ENCODE measurements around the gene MSH2.
"Not testable (repeated sequence)": the region's sequence is repeated elsewhere in the genome, so short reads cannot be mapped to it uniquely, and the experiment has no call there.

MSH2 gene

DNA sequence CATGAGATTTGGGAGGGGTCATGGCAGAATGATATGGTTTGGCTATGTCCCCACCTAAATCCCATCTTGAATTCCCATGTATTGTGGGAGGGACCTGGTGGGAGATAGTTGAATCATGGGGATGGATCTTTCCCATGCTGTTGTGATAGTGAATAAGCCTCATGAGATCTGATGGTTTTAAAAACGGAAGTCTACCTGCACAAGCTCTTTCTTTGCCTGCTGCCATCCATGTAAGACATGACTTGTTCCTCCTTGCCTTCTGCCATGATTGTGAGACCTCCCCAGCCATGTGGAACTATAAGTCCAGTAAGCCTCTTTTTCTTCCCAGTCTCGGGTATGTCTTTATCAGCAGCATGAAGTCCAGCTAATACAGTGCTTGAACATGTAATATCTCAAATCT, 5.0 kb downstream of the MSH2 start:
- not testable (repeated sequence) for DNase-seq (ENCODE audit: low read depth)

DNA sequence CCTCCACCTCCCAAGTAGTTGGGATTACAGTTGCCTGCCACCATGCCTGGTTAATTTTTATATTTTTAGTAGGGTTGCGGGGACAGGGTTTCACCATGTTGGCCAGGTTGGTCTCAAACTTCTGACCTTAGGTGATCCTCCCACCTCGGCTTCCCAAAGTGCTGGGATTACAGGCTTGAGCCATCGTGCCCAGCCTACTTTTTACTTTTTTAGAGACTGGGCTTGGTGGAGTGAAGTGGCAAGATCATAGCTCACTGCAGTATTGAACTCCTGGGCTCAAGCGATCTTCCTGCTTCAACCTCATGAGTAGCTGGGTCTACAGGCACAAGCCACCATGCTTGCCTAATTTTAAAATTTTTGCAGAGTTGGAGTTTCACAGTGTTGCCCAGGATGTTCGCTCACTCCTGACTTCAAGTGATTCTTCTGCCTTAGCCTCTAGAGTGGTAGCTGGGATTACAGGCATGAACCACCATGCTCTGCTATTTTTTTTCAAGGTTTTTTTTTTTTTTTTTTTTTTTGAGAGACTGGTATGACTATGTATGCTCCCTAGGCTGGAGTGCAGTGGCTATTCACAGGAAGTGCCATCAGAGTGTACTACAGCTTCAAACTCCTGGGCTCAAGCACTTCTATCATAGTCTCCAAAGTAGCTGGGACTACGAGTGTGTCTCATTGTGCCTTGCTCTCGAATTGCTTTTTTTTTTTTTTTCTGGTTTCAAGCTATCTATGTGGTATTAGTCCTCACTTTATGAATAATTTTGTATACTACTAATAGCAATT, 11.9 kb downstream of the MSH2 start:
- DNase-seq (ENCODE audit: low read depth), result no peak

GRCh38 chr2:47420214-47420613, 17.3 kb downstream of the MSH2 start:
- no peak for DNase-seq (ENCODE audit: low read depth)

GRCh38 chr2:47420683-47421082, 17.7 kb downstream of the MSH2 start:
- DNase-seq (ENCODE audit: low read depth), result not testable (repeated sequence)

GRCh38 chr2:47422016-47422415, 19.1 kb downstream of the MSH2 start:
- no peak for DNase-seq (ENCODE audit: low read depth)

- DNase-seq (ENCODE audit: low read depth), result no peak
Observed at GRCh38 chr2:47422560-47422959, 19.6 kb downstream of the MSH2 start.

DNA sequence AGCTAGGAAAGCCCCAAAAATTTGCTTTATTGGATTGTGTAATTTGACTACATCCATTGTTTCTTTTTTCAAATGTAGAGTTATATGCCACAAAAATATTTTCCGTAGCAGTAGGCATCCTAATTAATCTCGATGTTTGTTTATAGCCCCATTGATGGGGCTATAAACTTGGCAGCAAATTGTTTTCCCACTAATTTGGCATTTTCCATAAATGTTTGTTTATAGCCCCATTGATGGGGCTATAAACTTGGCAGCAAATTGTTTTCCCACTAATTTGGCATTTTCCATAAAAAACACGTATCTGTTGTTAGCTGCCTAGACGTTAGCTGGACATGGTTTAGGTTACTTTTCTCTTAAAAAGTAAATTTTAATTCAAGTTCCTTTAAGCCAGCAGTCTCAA, 23.8 kb downstream of the MSH2 start:
- no peak for DNase-seq (ENCODE audit: low read depth)

DNA sequence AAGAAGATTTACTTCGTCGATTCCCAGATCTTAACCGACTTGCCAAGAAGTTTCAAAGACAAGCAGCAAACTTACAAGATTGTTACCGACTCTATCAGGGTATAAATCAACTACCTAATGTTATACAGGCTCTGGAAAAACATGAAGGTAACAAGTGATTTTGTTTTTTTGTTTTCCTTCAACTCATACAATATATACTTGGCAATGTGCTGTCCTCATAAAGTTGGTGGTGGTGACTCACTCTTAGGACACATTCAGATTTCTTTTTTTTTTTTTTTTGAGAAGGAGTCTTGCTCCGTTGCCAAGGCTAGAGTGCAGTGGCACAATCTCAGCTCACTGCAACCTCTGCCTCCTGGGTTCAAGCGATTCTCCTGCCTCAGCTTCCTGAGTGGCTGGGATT, 26.8 kb downstream of the MSH2 start:
- DNase-seq (ENCODE audit: low read depth), result peak; percentile 38

GRCh38 chr2:47433006-47433405, 30.1 kb downstream of the MSH2 start:
- DNase-seq (ENCODE audit: low read depth), result not testable (repeated sequence)

DNA sequence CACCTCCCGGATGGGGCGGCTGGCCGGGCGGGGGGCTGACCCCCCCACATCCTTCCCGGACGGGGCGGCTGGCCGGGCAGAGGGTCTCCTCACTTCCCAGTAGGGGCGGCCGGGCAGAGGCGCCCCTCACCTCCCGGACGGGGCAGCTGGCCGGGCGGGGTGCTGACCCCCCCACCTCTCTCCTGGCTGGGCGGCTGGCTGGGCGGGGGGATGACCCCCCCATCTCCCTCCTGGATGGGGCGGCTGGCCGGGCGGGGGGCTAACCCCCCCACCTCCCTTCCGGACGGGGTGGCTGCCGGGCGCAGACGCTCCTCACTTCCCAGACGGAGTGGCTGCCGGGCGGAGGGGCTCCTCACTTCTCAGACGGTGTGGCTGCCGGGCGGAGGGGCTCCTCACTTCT, 30.5 kb downstream of the MSH2 start:
- not testable (repeated sequence) for DNase-seq (ENCODE audit: low read depth)

DNA sequence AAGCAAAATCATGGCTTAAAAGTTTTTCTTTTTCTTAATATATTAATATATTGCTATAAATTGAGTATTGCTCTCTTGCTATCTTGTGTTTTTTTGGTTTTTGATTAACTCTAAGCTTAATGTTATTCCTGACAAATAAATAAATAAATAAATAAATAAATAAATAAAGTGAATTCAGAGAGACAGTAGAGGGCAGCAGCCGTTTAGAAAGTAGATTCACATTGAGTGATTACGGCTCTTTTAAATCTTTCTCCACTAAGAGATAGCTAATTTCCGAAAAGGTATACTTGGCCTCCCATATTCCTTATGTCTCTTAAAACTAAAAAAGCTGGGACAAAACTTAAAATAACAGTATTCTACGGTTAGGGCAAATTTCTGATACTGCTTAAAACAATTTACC, 34.3 kb downstream of the MSH2 start:
- peak; percentile 25 for DNase-seq (ENCODE audit: low read depth)

- no peak for DNase-seq (ENCODE audit: low read depth)
Observed at GRCh38 chr2:47438106-47438505, 35.1 kb downstream of the MSH2 start.

GRCh38 chr2:47438783-47439182, 35.8 kb downstream of the MSH2 start:
- DNase-seq (ENCODE audit: low read depth), result no peak

GRCh38 chr2:47451790-47452189, 48.8 kb downstream of the MSH2 start:
- no peak for DNase-seq (ENCODE audit: low read depth)

DNA sequence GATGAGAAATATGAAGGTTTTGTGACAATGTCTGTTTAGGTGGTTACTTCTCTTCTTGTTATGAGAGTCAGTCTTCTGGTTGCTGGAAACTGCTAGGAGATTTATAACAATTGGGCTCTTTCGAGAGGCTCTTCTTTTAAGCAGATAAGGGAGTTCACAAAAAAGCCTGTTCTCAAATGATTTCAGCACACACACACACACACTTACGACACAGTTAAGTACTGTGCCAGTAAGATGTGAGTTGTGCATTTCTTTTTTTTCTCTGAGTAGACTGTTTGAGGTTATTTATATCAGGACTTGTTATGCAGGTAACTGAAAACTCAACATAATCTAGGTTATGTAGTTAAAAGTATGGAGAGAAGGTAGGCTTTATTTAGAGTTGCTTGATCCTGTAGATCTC, 49.8 kb downstream of the MSH2 start:
- no peak for DNase-seq (ENCODE audit: low read depth)

GRCh38 chr2:47454818-47455217, 51.9 kb downstream of the MSH2 start:
- DNase-seq (ENCODE audit: low read depth), result not testable (repeated sequence)

DNA sequence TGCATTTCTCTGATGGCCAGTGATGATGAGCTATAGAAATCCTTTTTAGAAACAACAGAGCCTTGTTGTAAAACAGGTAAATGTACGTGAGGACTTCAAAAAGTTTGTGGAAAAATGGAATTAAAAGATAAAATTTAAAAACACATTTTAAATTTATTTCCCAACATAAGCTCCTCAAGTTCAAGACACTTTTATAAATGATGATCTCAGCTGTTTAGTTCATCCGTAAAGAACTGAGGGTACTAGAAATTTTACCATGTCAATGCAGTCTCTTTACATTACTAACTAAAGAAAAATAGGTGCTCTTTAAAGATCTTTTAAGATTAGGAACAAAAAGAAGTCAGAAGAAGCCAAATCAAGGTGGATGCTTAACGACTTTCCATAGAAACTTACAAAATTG, 52.5 kb downstream of the MSH2 start:
- no peak for DNase-seq (ENCODE audit: low read depth)

DNA sequence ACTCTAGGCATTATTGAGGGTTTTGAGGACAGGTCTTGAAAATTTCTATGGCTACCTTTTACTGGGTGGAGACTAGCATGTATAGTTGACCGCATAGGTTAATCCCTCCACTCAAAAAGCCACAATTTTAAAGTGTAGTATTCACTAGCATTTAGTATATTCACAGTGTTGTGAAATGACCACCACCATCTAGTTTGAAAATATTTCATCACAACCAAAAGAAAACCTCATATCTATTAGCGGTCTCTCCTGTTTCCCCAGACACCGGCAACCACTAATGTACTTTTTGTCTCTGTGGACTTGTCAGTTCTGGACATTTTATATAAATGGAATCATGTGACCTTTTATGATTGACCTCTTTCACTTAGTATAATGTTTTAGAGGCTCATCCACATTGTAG, 53.9 kb downstream of the MSH2 start:
- DNase-seq (ENCODE audit: low read depth), result no peak

GRCh38 chr2:47457268-47457667, 54.3 kb downstream of the MSH2 start:
- DNase-seq (ENCODE audit: low read depth), result no peak

DNA sequence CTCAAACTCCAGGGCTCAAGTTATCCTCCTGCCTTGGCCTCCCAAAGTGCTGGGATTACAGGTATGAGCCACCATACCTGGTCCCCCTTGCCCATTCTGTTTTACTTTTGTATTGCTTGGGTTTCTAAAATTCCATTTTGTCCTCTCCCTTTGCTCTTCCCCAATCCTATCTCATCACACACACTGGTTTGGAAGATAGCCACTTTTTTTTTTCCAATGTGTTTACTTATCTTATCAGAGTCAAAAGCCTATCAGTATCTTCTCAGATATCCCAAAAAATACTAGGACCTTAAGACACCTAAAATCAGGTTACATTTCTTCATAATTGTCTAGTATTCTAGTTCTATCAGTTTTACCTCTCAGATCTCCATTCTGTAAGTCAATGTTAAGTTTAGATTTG, 56.1 kb downstream of the MSH2 start:
- no peak for DNase-seq (ENCODE audit: low read depth)

GRCh38 chr2:47460766-47461165, 57.8 kb downstream of the MSH2 start:
- no peak for DNase-seq (ENCODE audit: low read depth)

GRCh38 chr2:47471429-47472116, 68.6 kb downstream of the MSH2 start:
- DNase-seq (ENCODE audit: low read depth), result no peak

GRCh38 chr2:47479863-47480262, 76.9 kb downstream of the MSH2 start:
- DNase-seq (ENCODE audit: low read depth), result no peak

DNA sequence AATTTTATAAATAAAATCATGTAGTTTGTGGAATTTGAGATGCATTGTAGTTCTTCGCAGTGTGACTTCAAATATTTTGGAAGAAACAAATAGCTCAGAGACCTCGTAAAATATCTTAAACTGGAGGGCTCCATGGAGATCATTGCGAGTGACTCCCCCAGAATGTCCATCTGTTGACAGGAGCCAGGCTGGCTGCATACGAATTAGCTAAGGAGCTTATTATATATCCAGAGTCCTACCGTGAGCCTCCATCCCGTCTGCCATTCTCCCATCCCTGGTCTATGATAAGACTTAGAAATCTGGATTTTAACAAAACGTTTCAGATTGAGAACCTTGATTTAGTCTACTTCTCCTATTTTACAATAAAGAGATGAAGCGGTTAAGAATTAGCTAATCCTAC, 80.2 kb downstream of the MSH2 start:
- no peak for DNase-seq (ENCODE audit: low read depth)

Measured in stromal cell of bone marrow (primary cell).